Measurements from ENCODE around the gene BBIP1.
"Not testable (repeated sequence)": the region's sequence is repeated elsewhere in the genome, so short reads cannot be mapped to it uniquely, and the experiment has no call there.

The BBIP1 gene

DNA sequence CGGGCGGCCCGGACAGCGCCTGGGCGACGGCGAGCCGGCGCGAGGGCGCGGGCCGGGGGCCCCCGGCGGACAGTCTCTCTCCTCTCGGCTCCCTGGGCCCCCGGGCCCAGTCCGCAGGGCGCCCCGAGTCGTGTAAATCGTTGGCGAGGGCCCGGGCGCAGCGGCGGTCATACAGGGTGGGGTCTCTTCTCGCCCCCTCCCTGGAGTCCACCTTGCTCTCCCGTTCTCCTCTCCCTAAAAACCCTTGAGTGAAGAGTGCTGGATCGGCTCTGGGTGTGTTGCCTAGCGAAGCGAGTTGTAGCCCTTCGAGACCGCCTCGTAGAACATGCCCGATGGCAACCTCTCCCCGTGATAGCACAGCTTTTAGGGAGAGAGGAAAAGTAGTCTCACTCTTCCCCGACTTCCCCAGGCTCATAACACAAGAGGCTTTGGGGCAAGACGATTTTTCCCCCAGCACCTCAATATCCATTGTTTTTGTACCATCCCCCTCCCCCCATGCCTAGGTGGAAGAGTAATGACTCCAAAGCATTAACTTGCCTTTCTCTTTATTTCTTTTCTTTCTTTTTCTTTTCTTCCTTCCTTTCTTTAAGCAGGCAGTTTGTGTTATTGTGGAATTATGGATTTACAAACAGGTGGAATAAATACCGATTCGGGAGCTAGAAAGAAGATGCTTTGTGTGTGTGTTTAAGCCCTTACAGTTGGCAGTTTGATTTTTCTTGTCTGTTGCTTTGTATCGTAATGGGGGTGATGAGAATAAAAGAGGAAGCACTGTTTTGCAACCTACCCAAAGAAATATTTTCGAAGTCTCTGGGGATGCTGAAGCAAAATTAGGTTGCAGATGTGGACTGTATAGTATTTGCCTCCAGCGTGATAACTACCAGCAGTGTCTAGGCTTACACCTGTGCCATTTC is 1.2 kb upstream of the BBIP1 start:
- DNase-seq = peak; percentile 30

DNA sequence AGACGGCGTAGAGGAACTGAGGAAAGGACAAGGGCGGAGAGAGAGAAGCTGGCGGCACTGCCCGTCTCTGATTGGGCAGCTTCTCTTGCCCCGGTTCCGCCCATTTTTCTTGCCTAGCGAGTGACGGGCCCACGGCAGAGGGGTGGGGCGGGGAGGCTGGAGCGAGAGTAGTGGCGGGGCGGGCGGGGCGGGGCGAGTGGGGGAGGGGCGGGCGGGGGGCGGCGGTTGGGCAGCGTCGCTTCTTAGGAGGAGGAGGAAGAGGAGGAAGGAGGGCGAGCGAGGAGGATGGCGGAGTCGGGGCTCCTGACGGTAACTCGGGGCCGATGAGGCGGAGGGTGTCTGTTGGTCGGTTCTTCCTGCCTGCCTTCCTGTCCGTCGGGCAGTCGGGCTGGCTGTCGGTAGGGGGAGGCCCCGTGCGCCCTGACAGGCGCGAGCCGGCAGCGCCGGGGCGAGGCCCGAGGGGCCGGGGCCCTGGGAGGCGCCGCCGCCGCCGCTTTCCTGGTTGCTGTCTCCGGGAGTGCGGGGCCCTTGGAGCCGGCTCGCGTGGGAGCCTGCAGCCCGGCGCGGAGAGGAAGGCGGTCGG is 460 bp upstream of the BBIP1 start, which contains the start of gene SHOC2:
TSS of gene SHOC2 (plus strand) at position 256 of the 583 bp plus-strand sequence. CDS start 44,755 bp downstream, outside the sequence.
- DNase-seq = peak; percentile 99

GRCh38 chr10:110918269-110918642 is 724 bp downstream of the BBIP1 start:
- DNase-seq = peak; percentile 95

DNA sequence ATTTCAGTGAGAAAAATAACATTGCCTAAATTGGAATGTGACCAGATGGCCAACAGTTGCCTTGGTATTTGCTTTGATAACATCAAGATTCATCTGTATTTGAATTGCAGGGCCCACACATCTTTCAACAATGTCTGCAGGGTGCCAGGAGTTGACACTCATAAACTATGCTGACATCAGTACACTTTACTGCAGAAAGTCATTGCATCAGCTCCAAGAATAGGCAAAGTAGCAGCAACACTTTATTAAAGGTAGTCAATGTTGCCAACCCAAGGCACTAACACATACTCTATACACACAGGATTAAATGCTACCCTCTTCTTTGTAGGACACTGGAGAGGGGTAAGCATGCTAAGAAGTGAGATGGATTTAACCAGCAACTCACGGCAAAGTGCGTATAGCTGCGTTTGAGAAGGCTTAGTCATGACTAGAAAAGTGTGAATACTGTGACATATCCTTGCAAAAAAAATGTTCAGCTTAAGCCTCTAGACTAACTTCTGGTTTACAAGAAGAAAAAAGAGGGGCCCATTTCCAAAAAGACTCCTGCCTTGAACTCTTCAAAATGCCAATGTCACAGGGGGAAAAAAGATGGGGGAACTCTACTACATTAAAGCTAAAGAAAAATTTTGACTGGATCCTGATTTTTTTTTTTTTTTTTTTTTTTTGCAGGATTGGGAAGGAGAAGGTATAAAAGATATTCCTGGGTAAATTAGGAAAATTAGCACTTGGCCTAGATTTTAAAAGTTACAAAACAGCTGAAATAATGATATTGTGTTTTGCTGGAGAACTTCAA is 2.2 kb downstream of the BBIP1 start:
- no peak for DNase-seq

GRCh38 chr10:110915600-110915999 is 3.4 kb downstream of the BBIP1 start:
- not testable (repeated sequence) for DNase-seq

- DNase-seq = no peak
Observed at GRCh38 chr10:110915035-110915434, 3.9 kb downstream of the BBIP1 start.

GRCh38 chr10:110914431-110914830 is 4.5 kb downstream of the BBIP1 start:
- no peak for DNase-seq

- no peak for DNase-seq
Observed at GRCh38 chr10:110912374-110912773, 6.6 kb downstream of the BBIP1 start.

DNA sequence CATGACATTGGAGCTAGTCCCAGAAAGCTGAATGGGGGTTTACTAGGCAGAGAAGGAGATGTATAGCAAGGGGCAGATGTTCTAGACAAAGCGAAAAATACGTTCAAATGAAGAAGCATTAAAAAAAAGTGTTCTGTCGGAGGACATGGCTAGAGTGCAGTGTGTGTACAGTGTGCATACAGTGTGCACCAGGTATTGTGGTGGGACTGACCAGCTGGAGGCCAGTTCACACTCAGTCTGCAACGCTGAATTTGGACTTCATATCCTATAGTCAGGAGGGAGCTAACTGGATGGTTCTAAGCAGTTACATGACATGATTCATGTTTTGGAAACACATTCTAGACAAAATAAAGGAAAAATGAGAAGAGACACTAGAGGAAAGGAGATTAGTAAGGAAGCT is 8.8 kb downstream of the BBIP1 start:
- no peak for DNase-seq

DNA sequence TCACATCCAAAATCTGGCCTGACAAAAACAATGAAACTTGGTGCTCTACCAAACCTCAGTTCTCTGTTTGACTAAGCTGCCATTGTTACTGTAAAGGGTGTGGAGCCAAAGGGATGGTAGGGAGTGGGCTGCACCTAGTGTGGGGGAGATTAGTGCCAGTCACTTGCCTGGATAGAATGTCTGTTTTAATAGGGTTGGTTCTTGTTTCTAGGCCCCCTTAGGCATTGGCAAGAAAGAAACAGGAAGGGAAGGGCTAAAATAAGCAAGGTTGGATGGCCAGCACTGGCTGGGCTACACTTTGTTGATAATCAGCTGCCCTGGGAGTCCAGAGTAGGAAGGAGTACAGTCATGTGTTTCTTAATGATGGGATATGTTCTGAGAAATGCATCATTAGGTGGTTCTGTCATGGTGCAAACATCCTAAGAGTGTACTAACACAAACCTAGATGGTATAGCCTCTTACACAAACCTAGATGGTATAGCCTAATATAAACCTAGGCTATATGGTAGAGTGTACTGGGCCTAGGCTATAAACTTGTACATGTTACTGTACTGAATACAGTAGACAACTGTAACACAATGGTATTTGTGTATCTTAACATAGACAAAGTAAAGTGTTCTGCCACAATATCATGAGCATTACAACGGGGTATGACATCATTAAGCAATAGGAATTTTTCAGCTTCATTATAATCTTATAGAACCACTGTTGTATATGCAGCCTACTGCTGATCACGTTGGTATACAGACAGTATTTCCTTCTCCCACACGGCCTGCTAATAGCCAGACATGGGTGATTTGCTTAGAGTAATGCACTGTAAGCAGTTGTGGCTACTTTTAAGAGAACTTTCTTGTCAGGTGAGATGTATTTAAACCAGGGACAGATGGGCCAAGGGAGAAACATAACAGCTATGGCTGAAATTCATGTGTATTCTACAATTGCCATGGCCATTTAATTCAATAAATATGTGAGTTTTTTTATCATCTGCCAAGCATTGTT is 15.4 kb downstream of the BBIP1 start:
- peak; percentile 27 for DNase-seq

DNA sequence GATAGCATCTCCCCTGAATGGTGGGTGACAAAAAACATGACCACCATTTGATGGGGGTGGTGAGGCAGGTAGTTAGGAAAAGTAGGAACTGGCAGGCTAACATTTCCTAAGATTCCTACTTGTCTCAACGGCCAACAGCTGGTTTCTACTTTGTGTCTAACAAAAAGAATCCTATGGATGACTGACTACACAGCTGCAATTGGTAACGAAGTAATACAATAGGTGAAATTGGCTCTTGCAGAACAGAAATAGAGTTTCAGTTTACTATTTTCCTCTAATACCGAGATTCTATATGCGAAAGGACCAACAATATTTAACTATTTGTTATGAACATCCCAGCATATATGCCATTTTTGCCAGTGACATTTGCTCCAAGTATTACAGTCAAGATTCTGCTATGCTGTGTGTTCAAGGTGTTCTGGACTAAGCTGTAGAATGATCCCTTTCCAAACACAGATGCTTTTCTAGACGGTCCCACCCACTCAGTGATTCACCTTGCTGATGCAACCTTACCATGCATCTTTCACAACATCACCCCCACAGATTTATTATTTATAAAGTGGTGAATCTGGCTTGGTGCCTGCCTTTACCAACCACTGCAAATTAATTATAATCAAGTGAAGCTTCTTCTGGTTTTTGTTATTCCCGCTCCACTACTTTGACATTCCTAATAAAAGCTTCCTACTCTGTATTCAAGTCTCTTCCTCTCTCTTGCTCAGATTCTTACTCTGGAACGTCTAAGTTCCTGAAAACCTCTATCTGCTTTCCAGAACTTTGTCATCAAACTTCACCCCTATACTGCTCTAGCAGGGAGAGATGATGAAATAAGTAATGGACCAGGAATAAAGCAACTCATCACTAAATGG is 16.8 kb downstream of the BBIP1 start:
- DNase-seq = peak; percentile 53

DNA sequence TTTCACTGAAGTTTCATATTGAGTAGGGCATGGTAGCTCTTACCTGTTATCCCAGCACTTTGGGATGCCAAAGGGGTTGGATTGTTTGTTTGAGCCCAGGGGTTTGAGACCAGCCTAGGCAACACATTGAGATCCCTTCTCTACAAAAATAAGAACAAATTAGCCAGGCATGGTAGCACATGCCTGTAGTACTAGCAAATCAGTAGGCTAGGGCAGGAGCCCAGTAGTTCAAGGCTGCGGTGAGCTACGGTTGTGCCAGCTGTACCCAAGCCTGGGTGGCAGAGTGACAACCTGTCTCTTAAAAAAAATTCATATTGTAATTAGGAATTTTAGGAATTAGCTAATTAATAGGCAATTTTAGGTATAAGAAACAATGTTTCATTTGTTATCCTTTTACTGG is 18.0 kb downstream of the BBIP1 start:
- no peak for DNase-seq

GRCh38 chr10:110898391-110898790 is 20.6 kb downstream of the BBIP1 start:
- no peak for DNase-seq

DNA sequence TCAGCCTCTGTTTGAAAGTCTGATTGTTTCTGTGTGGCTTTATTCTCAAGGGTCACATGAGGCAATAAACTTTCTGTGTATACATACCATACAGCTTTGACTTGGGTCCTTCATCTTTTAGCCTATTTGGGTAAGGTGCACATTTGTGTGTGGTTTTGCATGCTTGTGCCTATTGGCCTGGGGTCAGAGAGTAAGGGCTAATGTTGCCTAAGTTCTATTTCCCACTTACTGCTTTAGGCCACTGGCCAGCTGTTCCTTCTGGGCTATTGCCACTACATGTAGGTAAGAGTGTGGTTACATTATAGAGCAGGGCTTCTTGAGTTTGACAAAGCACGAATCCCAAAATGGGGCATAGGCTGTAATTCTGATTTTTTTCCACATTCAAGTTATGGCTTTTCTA is 21.8 kb downstream of the BBIP1 start:
- no peak for DNase-seq

GRCh38 chr10:110893559-110894179 is 25.3 kb downstream of the BBIP1 start:
- DNase-seq = no peak

GRCh38 chr10:110892602-110893288 is 26.2 kb downstream of the BBIP1 start:
- no peak for DNase-seq

- DNase-seq = no peak
Observed at GRCh38 chr10:110887560-110887959, 31.4 kb downstream of the BBIP1 start.

DNA sequence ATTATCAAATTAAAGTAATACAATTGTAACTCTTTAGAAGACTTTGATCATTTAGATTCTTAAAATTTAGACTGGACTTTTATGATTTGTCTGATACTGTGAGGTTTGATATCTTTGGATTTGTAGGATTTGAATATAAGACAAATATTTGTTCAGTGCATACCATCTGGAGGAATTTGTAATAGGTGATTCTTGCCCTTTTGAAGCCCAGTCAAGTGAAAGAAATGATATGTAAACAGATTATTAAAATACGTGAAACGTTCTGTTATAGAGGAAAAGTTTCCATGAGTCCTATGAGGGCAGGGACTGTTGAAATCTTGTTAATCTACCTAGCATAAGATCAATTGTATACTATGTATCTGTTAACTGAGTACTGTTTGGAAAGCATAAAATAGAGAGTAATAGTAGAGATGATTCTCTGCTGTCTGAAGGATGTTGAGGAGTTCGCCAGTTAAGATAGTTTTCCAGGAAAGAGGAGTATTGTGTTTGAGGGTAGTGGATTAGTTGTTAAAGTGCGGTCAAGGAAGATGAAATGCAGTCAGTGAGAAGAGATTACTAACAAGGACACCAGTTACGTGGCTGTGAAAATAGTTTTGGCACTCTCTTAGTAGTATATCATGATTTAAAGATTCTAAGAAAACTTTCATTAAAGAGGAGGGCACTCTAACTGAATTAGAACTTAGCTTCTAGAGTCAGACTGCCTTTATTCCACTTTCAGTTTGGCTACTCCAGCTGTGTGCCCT is 32.9 kb downstream of the BBIP1 start:
- no peak for DNase-seq

DNA sequence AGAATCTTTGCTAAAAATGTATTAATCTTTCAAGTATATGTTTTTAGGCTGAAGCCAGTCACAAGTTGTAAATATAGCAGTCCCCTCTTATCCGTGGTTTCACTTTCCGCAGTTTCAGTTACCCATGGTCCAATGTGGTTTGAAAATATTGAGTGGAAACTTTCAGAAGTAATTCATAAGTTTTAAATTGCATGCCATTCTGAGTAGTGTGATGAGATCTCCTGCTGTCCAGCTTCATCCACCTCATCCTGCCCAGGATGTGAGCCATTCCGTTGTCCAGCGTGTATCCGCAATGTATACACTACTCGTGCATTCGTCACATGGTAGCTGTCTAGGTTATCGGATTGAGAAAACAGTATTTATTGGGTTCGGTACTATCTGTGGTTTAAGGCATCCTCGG is 35.1 kb downstream of the BBIP1 start:
- no peak for DNase-seq
